ENCODE data around the gene PTPN13.

Gene PTPN13

GRCh38 chr4:86757468-86757867, 163.4 kb downstream of the PTPN13 start:
- no peaks in the 10 kb centered on the region for H3K79me2 ChIP-seq (ENCODE audit: insufficient read depth, low read length)
- H3K27me3 ChIP-seq (ENCODE audit: insufficient read depth, low read length, poor library complexity, severe bottlenecking) = no peaks in the 10 kb centered on the region
- H3K9ac ChIP-seq (ENCODE audit: low read depth, low read length, poor library complexity, severe bottlenecking) = no peak overlapping the region
- H3K4me1 ChIP-seq (ENCODE audit: insufficient read depth, low read length, poor library complexity, severe bottlenecking) = no peaks in the 10 kb centered on the region
- no peak overlapping the region for H3K4me2 ChIP-seq (ENCODE audit: low read depth, low read length, poor library complexity, severe bottlenecking)
- no peaks in the 10 kb centered on the region for H4K20me1 ChIP-seq (ENCODE audit: insufficient read depth, low read length, poor library complexity, severe bottlenecking)
- TF ChIP-seq, protein P1, sequence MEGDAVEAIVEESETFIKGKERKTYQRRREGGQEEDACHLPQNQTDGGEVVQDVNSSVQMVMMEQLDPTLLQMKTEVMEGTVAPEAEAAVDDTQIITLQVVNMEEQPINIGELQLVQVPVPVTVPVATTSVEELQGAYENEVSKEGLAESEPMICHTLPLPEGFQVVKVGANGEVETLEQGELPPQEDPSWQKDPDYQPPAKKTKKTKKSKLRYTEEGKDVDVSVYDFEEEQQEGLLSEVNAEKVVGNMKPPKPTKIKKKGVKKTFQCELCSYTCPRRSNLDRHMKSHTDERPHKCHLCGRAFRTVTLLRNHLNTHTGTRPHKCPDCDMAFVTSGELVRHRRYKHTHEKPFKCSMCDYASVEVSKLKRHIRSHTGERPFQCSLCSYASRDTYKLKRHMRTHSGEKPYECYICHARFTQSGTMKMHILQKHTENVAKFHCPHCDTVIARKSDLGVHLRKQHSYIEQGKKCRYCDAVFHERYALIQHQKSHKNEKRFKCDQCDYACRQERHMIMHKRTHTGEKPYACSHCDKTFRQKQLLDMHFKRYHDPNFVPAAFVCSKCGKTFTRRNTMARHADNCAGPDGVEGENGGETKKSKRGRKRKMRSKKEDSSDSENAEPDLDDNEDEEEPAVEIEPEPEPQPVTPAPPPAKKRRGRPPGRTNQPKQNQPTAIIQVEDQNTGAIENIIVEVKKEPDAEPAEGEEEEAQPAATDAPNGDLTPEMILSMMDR (conservative IDR thresholded peaks at IDR 0.05; ENCODE audit: low read length) = no peak
- TF ChIP-seq EZH2phosphoT487 (IDR thresholded peaks at IDR 0.05; ENCODE audit: borderline replicate concordance) = no peak
- H2AFZ ChIP-seq (ENCODE audit: low read length) = no peak overlapping the region
- no peaks in the 10 kb centered on the region for H3K9me2 ChIP-seq (replicated peaks; ENCODE audit: low read depth, low read length)
- H3K4me3 ChIP-seq (ENCODE audit: low read length, poor library complexity, severe bottlenecking) = no peak overlapping the region
- no peaks in the 10 kb centered on the region for H3K36me3 ChIP-seq (ENCODE audit: insufficient read depth, low read length)
- H3K9me3 ChIP-seq (ENCODE audit: insufficient read depth, low read depth, low read length) = no peaks in the 10 kb centered on the region
- no peaks in the 10 kb centered on the region for H3F3A ChIP-seq (ENCODE audit: low read depth)

DNA sequence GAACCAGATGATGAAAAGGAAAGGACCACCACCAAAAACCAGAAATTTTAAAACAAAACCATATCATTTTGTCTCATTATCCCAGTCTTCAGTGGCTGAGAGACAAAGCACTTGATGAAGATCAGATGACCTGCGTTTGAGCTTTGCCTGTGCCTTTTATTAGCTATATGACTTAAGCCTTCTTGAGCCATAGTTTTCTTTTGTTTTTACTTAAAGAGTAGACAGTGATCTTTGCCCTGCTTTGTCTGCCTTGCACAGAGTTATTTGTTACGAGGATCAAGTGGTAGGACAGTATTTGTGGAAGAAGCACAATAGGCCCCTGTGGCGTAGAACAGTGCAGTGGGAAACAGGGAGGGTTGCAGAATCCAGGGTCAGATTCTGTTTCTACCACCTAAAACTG, 165.2 kb downstream of the PTPN13 start:
- no peaks in the 10 kb centered on the region for H3K4me1 ChIP-seq (ENCODE audit: insufficient read depth, low read length, poor library complexity, severe bottlenecking)
- no peaks in the 10 kb centered on the region for H3K27me3 ChIP-seq (ENCODE audit: insufficient read depth, low read length, poor library complexity, severe bottlenecking)
- no peak overlapping the region for H3K9ac ChIP-seq (ENCODE audit: low read depth, low read length, poor library complexity, severe bottlenecking)
- no peaks in the 10 kb centered on the region for H3F3A ChIP-seq (ENCODE audit: low read depth)
- H3K4me2 ChIP-seq (ENCODE audit: low read depth, low read length, poor library complexity, severe bottlenecking) = no peak overlapping the region
- no peaks in the 10 kb centered on the region for H3K36me3 ChIP-seq (ENCODE audit: insufficient read depth, low read length)
- H3K9me3 ChIP-seq (ENCODE audit: insufficient read depth, low read depth, low read length) = no peaks in the 10 kb centered on the region
- H3K9me2 ChIP-seq (replicated peaks; ENCODE audit: low read depth, low read length) = no peaks in the 10 kb centered on the region
- H3K79me2 ChIP-seq (ENCODE audit: insufficient read depth, low read length) = no peaks in the 10 kb centered on the region
- no peak overlapping the region for H2AFZ ChIP-seq (ENCODE audit: low read length)
- H3K4me3 ChIP-seq (ENCODE audit: low read length, poor library complexity, severe bottlenecking) = no peak overlapping the region
- no peak for TF ChIP-seq EZH2phosphoT487 (IDR thresholded peaks at IDR 0.05; ENCODE audit: borderline replicate concordance)
- TF ChIP-seq, protein P1 (conservative IDR thresholded peaks at IDR 0.05; ENCODE audit: low read length) = no peak
- H4K20me1 ChIP-seq (ENCODE audit: insufficient read depth, low read length, poor library complexity, severe bottlenecking) = no peaks in the 10 kb centered on the region

DNA sequence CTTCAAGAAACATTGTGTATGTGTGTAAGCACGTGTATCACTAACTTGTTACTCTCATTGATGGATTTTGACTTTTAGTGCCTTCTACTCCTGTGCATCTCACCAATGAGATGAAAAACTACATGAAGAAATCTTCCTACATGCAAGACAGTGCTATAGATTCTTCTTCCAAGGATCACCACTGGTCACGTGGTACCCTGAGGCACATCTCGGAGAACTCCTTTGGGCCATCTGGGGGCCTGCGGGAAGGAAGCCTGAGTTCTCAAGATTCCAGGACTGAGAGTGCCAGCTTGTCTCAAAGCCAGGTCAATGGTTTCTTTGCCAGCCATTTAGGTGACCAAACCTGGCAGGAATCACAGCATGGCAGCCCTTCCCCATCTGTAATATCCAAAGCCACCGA, 168.5 kb downstream of the PTPN13 start:
- Histone ChIP-seq H3K9ac (ENCODE audit: low read depth, low read length, poor library complexity, severe bottlenecking) (no peak overlapping the region), H3K9me3 (ENCODE audit: insufficient read depth, low read depth, low read length) (no peaks in the 10 kb centered on the region), H3K4me2 (ENCODE audit: low read depth, low read length, poor library complexity, severe bottlenecking) (no peak overlapping the region), H3K4me3 (ENCODE audit: low read length, poor library complexity, severe bottlenecking) (no peak overlapping the region), H3K36me3 (ENCODE audit: insufficient read depth, low read length) (no peaks in the 10 kb centered on the region), H3K79me2 (ENCODE audit: insufficient read depth, low read length) (no peaks in the 10 kb centered on the region), H3F3A (ENCODE audit: low read depth) (no peaks in the 10 kb centered on the region), H3K9me2 (replicated peaks; ENCODE audit: low read depth, low read length) (no peaks in the 10 kb centered on the region), H3K4me1 (ENCODE audit: insufficient read depth, low read length, poor library complexity, severe bottlenecking) (no peaks in the 10 kb centered on the region), H4K20me1 (ENCODE audit: insufficient read depth, low read length, poor library complexity, severe bottlenecking) (no peaks in the 10 kb centered on the region), H2AFZ (ENCODE audit: low read length) (no peak overlapping the region), H3K27me3 (ENCODE audit: insufficient read depth, low read length, poor library complexity, severe bottlenecking) (no peaks in the 10 kb centered on the region)
- TF ChIP-seq, protein P1 (conservative IDR thresholded peaks at IDR 0.05; ENCODE audit: low read length) = no peak
- no peak for TF ChIP-seq EZH2phosphoT487 (IDR thresholded peaks at IDR 0.05; ENCODE audit: borderline replicate concordance)

Measured in Loucy (cell line).